ENCODE results near the gene CPM. TPM values are rescaled to one million over a fixed set of nuclear protein-coding genes. Genes with fewer than 3 reads are reported as not detected.
A peak's percentile ranks its signal among the peaks of the same experiment; 100 is the strongest.

CPM gene
- polyA plus RNA-seq, 3 donors = 8.4 to 32.4 (median 26.2) TPM

DNA sequence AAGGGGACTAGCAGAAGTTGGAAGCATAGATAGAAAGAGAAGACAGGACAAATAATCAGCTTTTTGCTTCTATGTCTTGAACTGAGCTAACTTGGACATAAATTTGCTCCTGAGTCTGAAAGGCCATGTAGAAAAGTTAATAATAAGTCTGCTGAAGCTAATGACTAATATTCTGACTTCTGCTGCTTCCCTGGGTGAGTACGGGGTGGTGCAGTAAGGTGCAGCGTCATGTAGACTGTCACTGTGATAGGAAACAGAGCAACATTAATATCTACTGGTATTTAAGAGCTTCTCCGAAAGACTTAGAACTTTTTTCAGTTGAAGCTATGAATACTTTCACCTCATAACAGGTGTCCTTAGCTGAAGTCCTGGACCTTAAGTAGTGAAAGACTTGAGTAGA is 34.1 kb upstream of the CPM start:
- Histone ChIP-seq H3K79me2 (ENCODE audit: insufficient read depth, low read length) (no peaks in the 10 kb centered on the region), H4K20me1 (ENCODE audit: insufficient read depth, low read length) (no peaks in the 10 kb centered on the region), H2AFZ (ENCODE audit: insufficient read depth, low read depth, low read length, poor library complexity, severe bottlenecking) (no peak overlapping the region), H3K4me1 (ENCODE audit: control insufficient read depth in 1 of 2, insufficient read depth in 2 of 2, low read length in 2 of 2) (peaks cover 27 to 30% of the 10 kb centered on the region in 2 donors), H3K27ac (ENCODE audit: low read depth in 1 of 2, low read length in 2 of 2) (no peak overlapping the region), H3K4me3 (replicated peaks in 1 of 3; ENCODE audit: low read depth in 2 of 3, low read length in 3 of 3) (no peak overlapping the region), H3K27me3 (ENCODE audit: control insufficient read depth in 2 of 2, insufficient read depth in 2 of 2, low read length in 2 of 2) (no peaks in the 10 kb centered on the region), H3K4me2 (replicated peaks; ENCODE audit: extremely low read depth, low read length, poor library complexity, severe bottlenecking) (no peak overlapping the region), H3K36me3 (replicated peaks in 1 of 2; ENCODE audit: control insufficient read depth in 1 of 2, insufficient read depth in 2 of 2, low read length in 2 of 2) (no peaks in the 10 kb centered on the region), H3K9me3 (replicated peaks in 1 of 2; ENCODE audit: control insufficient read depth in 1 of 2, insufficient read depth in 1 of 2, low read length in 2 of 2) (no peaks in the 10 kb centered on the region), H3K9ac (ENCODE audit: insufficient read depth, low read length, poor library complexity, severe bottlenecking) (no peak overlapping the region)
- TF ChIP-seq CTCF (IDR thresholded peaks at IDR 0.05) = no peak
- Mint-ChIP-seq H3K4me1 (peaks cover 33% of the 10 kb centered on the region), H3K27ac (no peak overlapping the region), H3K9me3 (peaks cover 0 to 12% (median 6%) of the 10 kb centered on the region in 7 donors), H3K36me3 (peaks cover 3 to 9% of the 10 kb centered on the region in 2 donors), H3K4me3 (no peak overlapping the region), H3K27me3 (ENCODE audit: low read depth in 3 of 3) (peaks cover 0 to 3% (median 2%) of the 10 kb centered on the region in 3 donors)
- WGBS (ENCODE audit: insufficient coverage) = 100% methylated on average over 2 of the region's 3 CpGs
- intact Hi-C loops (cut with micrococcal nuclease) = no loop called here
- no peak for DNase-seq

DNA sequence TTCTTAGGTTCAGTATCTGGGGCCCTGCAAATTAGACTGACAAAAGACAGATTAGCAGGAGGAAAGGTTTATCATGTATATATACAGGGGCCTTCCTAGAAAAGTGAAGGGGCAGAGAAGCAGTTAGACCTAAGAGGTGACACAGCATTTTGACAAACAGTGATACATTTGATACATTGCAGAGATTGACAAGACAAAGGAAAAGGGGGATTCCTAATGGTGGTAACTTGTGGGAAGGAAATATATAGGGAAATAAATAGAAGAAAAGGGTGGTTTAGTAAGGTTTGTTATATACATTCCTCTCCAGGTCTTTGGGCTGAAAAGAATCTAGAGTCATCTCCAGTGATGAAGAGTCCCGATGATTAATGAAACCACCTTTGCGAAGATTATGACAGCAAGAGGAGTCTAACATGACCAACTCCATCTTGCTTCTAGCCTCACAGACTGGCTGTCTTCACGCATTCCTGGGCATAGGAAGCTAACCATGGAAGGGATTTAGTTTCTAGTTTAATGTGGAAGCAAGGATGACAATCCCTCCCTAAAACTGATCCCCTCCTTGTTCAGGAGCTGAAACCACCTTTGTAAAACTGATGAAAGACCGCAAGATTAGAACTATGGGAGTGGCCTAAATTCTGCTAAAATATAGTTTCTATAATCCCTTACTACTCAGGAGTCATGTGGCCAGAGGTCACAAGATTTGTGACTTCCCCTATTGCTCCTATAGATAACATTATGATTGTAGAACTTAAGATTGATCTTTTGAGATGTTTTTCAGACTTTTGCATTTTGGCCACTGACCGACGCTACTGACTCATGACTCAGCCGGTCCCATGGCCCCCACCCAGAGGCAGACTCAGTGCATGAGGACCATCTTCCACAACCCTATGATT is 31.1 kb upstream of the CPM start:
- no peak for TF ChIP-seq CTCF (IDR thresholded peaks at IDR 0.05)
- Mint-ChIP-seq H3K27ac (peak overlapping the region; percentile 92 to 98 (median 96)), H3K27me3 (ENCODE audit: low read depth in 3 of 3) (peaks cover 0 to 3% (median 0%) of the 10 kb centered on the region in 3 donors), H3K36me3 (peaks cover 3 to 9% of the 10 kb centered on the region in 2 donors), H3K4me1 (peaks cover 47% of the 10 kb centered on the region), H3K9me3 (peaks cover 0 to 12% (median 6%) of the 10 kb centered on the region in 7 donors), H3K4me3 (peak overlapping the region in 1 of 2 donors; percentile 16)
- Histone ChIP-seq H3K4me1 (ENCODE audit: control insufficient read depth in 1 of 2, insufficient read depth in 2 of 2, low read length in 2 of 2) (peaks cover 44 to 46% of the 10 kb centered on the region in 2 donors), H3K9ac (ENCODE audit: insufficient read depth, low read length, poor library complexity, severe bottlenecking) (no peak overlapping the region), H3K4me3 (replicated peaks in 1 of 3; ENCODE audit: low read depth in 2 of 3, low read length in 3 of 3) (peak overlapping the region in 1 of 3 experiments; percentile 19), H3K27me3 (ENCODE audit: control insufficient read depth in 2 of 2, insufficient read depth in 2 of 2, low read length in 2 of 2) (no peaks in the 10 kb centered on the region), H2AFZ (ENCODE audit: insufficient read depth, low read depth, low read length, poor library complexity, severe bottlenecking) (no peak overlapping the region), H3K79me2 (ENCODE audit: insufficient read depth, low read length) (peaks cover 25% of the 10 kb centered on the region), H3K9me3 (replicated peaks in 1 of 2; ENCODE audit: control insufficient read depth in 1 of 2, insufficient read depth in 1 of 2, low read length in 2 of 2) (no peaks in the 10 kb centered on the region), H3K4me2 (replicated peaks; ENCODE audit: extremely low read depth, low read length, poor library complexity, severe bottlenecking) (peak overlapping the region; percentile 49), H4K20me1 (ENCODE audit: insufficient read depth, low read length) (no peaks in the 10 kb centered on the region), H3K27ac (ENCODE audit: low read depth in 1 of 2, low read length in 2 of 2) (peak overlapping the region in 1 of 2 donors; percentile 86), H3K36me3 (replicated peaks in 1 of 2; ENCODE audit: control insufficient read depth in 1 of 2, insufficient read depth in 2 of 2, low read length in 2 of 2) (no peaks in the 10 kb centered on the region)
- DNase-seq = peak in 2 of 3 donors; percentile 39 to 48
- 96% methylated on average over 3 of the region's 7 CpGs for WGBS (ENCODE audit: insufficient coverage)
- intact Hi-C loops (cut with micrococcal nuclease) = loop anchor here in 1 of 2 donors (5.0 kb wide), 1 partner anchor 108 kb away; no protein-coding TSS in a partner anchor
